Left ventricle myocardium superior (tissue), 1 donor: ENCODE measurements around the gene FLVCR1. TPM values are rescaled to one million over a fixed set of nuclear protein-coding genes. Genes with fewer than 3 reads are reported as not detected.
"Not testable (repeated sequence)": the region's sequence is repeated elsewhere in the genome, so short reads cannot be mapped to it uniquely, and the experiment has no call there.

Experiments used
- ATAC-seq: fragments of 200-7000 bp; cut with Tn5 transposase; one replicate; pipeline ENCODE4 v1.9.1; 2020; ENCODE audit warnings: mild to moderate bottlenecking, moderate library complexity
- DNase-seq: peaks from one replicate; pipeline ENCODE4 v3.0.0-alpha.2; 2020
- intact Hi-C: fragments of 100-400 bp; cut with micrococcal nuclease; formaldehyde crosslinking; loops from one replicate; pipeline ENCODE4 v1.11.0; 2022
- total RNA-seq: library from RNA; stranded (reverse); fragmentation: NEBNext Ultra II Directional; extraction: Animal tissue kit (Norgen Biotek cat#: 25700); gene quantifications from one replicate; pipeline ENCODE4 v1.2.1, GENCODE V29; 2021
- donor health status: DM: no; HTN: yes; CAD: no; lungs with severe emphysema.

Gene FLVCR1
- total RNA-seq, 1 donor from 2014 or later: 2.0 TPM

- no peak for ATAC-seq
- intact Hi-C loops: no loop called here
- DNase-seq: no peak
Measured at GRCh38 chr1:212856755-212857154, 1.3 kb upstream of the FLVCR1 start.

- intact Hi-C loops: no loop called here
Measured at GRCh38 chr1:212858461-212859265, 588 bp downstream of the FLVCR1 start.

GRCh38 chr1:212860713-212861581 lies 2.9 kb downstream of the FLVCR1 start:
- intact Hi-C loops: no loop called here
- ATAC-seq (no peak), DNase-seq (no peak)

More at GRCh38 chr1:212858461-212859265, 588 bp downstream of the FLVCR1 start:
- ATAC-seq (peak; percentile 52), DNase-seq (peak; percentile 36)

GRCh38 chr1:212862111-212862690 lies 4.1 kb downstream of the FLVCR1 start:
- intact Hi-C loops: no loop called here
- ATAC-seq: no peak
- DNase-seq: no peak

GRCh38 chr1:212863345-212863744 lies 5.3 kb downstream of the FLVCR1 start:
- DNase-seq, intact Hi-C loops, ATAC-seq: not testable (repeated sequence)

- DNase-seq: no peak
- intact Hi-C loops: no loop called here
- no peak for ATAC-seq
Measured at GRCh38 chr1:212864201-212864600, 6.1 kb downstream of the FLVCR1 start.

GRCh38 chr1:212867192-212867591 lies 9.1 kb downstream of the FLVCR1 start:
- no peak for ATAC-seq
- DNase-seq: no peak
- intact Hi-C loops: no loop called here

- DNase-seq (no peak), ATAC-seq (no peak)
- intact Hi-C loops: no loop called here
Measured at GRCh38 chr1:212871976-212872375, 13.9 kb downstream of the FLVCR1 start.

GRCh38 chr1:212873518-212873917 lies 15.4 kb downstream of the FLVCR1 start:
- intact Hi-C loops: no loop called here
- DNase-seq: no peak
- no peak for ATAC-seq

GRCh38 chr1:212878418-212878817 lies 20.3 kb downstream of the FLVCR1 start:
- intact Hi-C loops: no loop called here
- DNase-seq: no peak
- ATAC-seq: no peak

GRCh38 chr1:212879947-212880690 lies 22.0 kb downstream of the FLVCR1 start:
- ATAC-seq: no peak
- intact Hi-C loops: no loop called here

GRCh38 chr1:212884592-212884991 lies 26.5 kb downstream of the FLVCR1 start:
- intact Hi-C loops: no loop called here
- ATAC-seq (no peak), DNase-seq (no peak)

More at GRCh38 chr1:212879947-212880690, 22.0 kb downstream of the FLVCR1 start:
- no peak for DNase-seq

- no peak for DNase-seq
- ATAC-seq: no peak
- intact Hi-C loops: no loop called here
Measured at GRCh38 chr1:212892108-212892507, 34.0 kb downstream of the FLVCR1 start.

- ATAC-seq (no peak), DNase-seq (no peak)
- intact Hi-C loops: no loop called here
Measured at GRCh38 chr1:212899845-212900244, 41.8 kb downstream of the FLVCR1 start.

- ATAC-seq (no peak), DNase-seq (no peak)
- intact Hi-C loops: no loop called here
Measured at GRCh38 chr1:212901290-212901689, 43.2 kb downstream of the FLVCR1 start.

- ATAC-seq (no peak), DNase-seq (no peak)
- intact Hi-C loops: no loop called here
Measured at GRCh38 chr1:212902054-212902453, 44.0 kb downstream of the FLVCR1 start.

GRCh38 chr1:212903664-212904063 lies 45.6 kb downstream of the FLVCR1 start:
- intact Hi-C loops: no loop called here
- no peak for DNase-seq

GRCh38 chr1:212908071-212908470 lies 50.0 kb downstream of the FLVCR1 start:
- ATAC-seq, intact Hi-C loops, DNase-seq: not testable (repeated sequence)

More at GRCh38 chr1:212903664-212904063, 45.6 kb downstream of the FLVCR1 start:
- no peak for ATAC-seq

- intact Hi-C loops: no loop called here
- ATAC-seq (no peak), DNase-seq (no peak)
Measured at GRCh38 chr1:212908971-212909370, 50.9 kb downstream of the FLVCR1 start.
